T47D (cell line): ENCODE measurements around the gene FBN2.

ENCODE experiments used
- DNase-seq, 2 experiments: peaks; one replicate each; pipeline versions ENCODE4 v3.0.0 to v3.0.0-alpha.2; 2011 to 2012; ENCODE audit warnings: low read depth in 1 of 2, low spot score in 1 of 2
- JUND ChIP-seq: IDR thresholded peaks from 2 replicates; pipeline ENCODE4 v1.6.1; 2012; ENCODE audit warnings: low read depth
- in situ Hi-C: cut with HindIII; loops from 2 replicates; pipeline ENCODE4 v1.10.0; 2016; ENCODE audit warnings: low sequenced_read_pairs, low pct_unique_long_range_greater_than_20kb

The FBN2 gene

DNA sequence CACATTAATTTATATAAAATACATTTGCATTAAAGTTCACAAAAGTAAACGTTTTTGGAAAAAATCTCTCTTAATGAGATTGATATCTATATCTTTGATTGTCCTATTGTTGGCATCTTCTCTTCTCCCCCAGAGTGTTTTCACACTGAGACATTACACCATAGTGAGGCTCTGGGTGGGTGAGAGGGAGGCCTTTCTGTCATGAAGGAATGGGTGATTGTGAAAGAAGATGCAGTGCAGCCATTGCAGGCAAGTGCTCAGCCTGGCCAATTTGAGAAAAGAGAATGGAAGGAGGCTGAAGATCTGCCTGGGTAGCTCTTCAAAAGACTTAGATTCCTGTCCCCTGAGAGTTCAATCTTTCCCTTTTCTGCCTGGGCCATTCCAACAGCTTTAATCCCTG lies 313.7 kb downstream of the FBN2 start:
- in situ Hi-C loops = no loop called here
- no peak for DNase-seq
- no peak for TF ChIP-seq JUND

DNA sequence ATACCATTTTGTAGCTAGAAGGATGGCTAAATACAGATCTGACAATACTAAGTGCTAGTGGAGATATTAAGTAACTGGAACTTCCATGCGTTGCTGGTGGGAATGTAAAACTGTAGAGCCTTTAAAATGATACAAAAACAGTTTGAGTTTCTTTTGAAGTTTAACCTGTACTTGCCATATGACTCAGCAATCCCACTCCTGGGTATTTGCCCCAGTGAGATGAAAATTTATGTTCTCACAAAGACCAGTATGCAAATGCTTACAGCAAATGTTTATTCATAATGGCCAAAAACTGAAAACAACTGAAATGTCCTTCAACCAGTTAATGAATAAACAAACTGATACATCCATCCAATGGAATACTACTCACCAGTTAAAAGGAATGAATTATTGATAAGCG lies 317.2 kb downstream of the FBN2 start:
- no peak for DNase-seq
- in situ Hi-C loops = no loop called here
- no peak for TF ChIP-seq JUND

DNA sequence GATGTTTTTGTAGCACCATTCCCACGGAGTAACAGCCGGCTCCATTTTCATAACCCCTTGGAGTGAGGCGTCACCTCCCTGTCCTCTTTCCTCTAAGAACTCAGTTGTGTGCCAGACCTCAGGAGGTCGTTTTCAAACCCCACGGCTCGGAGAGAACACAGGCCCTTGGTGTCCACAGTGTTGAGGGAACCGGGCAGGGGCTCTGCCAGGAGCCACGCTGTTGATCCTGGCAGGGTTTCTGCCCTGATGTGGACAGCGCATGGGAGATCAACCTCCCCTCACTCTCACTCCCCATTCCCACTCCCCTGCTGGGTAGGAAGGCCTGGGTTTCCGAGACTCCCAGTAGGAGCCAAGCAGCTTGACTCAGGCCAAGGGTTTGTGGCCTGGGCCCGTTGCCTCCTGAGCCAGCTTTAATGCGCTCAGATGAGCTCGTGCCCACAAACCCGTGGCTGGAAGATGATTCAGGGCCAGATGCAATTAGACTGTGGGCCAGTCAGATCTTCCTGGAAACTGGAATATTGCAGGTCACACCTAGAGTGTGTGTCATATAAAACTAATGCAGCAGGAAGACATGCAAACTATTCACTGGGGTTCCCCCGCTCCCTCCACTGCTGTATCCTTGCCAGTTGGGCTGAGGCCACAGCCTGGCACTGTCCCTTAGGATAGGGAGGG lies 321.0 kb downstream of the FBN2 start:
- no peak for TF ChIP-seq JUND
- in situ Hi-C loops = no loop called here
- no peak for DNase-seq

DNA sequence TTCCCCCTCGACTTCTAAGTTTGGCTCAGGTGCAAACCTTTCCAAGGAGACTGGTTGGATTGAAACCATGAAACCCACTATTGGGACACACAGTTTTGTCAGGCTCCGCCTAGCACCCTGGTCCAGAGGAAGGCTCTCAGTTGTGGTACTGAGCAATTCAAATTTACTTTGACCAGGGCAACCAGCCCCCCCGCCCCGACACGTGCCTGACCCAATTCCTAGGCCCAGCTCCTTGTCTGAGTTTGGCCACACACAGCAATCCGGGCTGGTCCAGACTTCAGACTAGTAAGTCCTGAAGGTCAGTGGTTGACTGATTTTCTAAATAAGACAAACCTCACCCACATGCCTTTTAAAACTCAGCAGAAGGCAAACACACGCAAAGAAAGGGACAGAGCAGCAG lies 321.8 kb downstream of the FBN2 start:
- DNase-seq = no peak
- in situ Hi-C loops = no loop called here
- no peak for TF ChIP-seq JUND

DNA sequence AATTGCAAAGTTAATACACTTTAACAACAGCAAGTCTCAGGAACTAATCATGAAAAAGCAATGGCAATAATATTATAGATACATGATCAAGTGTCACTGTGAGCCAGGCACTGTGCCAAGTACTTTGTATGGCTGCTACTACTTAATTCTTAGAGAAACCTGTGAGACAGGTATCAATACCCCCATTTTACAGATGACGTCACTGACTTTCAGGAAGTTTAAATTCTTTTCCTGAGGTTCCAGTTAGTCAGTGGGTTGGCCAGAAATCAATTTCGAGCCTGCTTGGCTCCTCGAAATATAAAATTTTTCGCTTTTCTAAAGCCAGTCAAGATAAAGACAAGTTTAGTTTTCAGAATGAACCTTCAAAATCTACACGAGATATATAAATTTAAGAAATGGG lies 324.2 kb downstream of the FBN2 start:
- TF ChIP-seq JUND = no peak
- in situ Hi-C loops = no loop called here

DNA sequence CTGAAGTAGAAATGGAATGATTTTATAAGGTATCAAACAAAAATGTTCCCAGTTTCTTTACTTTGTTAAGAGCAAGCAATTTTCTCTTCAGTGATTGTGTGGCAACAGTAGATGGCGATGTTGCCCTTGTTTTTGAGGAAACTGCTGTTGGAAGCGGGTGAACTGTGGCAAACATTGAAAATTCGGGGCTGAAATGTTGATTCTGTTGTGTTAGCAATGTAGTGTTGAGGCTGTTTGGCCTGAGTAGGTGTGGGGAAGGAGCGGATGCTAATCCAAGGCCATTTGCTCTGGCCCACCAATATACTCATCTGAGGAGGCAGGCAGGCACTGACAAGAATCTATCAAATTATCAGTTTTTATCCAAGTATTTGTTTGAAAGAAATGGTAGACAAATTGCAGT lies 324.7 kb downstream of the FBN2 start:
- TF ChIP-seq JUND = no peak
- in situ Hi-C loops = no loop called here
- peak; percentile 22 to 77 for DNase-seq

More for the DNA sequence above, 324.2 kb downstream of the FBN2 start:
- DNase-seq = peak in 1 of 2 experiments; percentile 11

DNA sequence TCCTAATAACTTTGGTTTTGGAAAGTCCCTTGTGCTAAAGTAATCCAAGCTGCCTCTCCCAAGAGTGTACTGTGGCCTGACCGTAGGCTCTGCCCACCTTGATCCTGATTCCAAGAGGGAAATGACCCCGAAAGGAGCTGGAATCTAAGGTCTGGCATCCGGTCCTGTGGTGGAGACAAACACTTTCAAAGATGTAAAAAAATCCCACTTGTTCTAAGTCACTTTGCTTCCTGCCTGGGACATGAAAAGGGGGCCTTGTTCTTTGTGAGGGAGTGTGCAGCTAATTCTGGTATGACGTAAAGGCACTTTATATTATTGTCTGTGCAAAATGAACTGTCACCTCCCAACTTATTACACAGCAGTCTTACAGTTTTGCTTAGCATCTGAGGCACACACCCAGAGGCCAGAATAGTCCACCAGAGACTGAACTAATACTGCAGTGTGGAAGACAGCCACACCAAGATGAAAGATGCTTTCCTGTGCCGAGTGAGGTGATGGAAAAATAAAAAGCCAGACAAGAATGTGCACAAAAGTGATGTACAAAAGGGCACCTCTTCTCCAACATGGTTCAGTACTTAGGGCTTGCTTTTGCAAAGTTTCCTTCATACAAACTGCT lies 325.7 kb downstream of the FBN2 start:
- in situ Hi-C loops = no loop called here
- TF ChIP-seq JUND = no peak
- DNase-seq = no peak

DNA sequence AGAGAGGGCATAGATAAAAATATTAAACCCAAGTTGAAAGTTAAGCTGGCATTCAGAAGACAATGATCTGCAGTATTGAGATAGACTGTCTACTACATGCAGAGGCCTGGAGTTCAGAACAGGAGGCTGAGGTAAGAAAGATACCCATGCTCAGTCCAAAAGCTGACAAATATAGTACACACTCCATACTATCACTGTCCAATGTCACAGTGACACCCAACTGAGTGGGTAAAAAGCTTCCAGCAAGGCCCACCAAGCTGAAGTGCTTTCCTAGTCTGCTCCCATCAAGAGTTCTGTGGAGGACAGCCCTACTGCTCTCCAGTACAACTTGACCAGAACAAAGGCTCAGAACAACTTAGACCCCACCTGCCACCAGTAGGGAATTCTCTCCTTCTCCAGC lies 329.6 kb downstream of the FBN2 start:
- DNase-seq = no peak
- TF ChIP-seq JUND = no peak
- in situ Hi-C loops = no loop called here
